LNCAP (cell line): ENCODE results near the gene PHF3.

Experiments used
- TF ChIP-seq, protein P1 (sequence below): fragments of 450-650 bp; IDR thresholded peaks from 2 replicates; pipeline ENCODE4 v1.5.1; 2017; ENCODE audit warnings: mild to moderate bottlenecking

PHF3 gene

DNA sequence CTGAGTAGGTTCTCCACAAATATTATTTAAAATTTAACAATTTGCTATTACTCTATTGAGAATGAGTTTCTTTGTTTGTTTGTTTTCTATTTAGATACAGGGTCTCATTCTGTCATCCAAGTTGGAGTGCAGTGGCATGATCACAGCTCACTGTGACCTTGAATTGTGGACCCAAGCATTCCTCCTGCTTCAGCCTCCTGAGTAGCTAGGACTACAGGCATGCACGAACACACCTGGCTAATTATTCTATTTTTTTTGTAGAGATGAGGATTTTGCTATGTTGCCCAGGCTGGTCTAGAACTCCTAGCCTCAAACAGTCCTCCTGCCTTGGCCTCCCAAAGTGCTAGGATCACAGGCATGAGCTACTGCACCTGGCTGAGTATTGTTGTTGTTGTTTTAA, 122.2 kb downstream of the PHF3 start:
- TF ChIP-seq, protein P1, sequence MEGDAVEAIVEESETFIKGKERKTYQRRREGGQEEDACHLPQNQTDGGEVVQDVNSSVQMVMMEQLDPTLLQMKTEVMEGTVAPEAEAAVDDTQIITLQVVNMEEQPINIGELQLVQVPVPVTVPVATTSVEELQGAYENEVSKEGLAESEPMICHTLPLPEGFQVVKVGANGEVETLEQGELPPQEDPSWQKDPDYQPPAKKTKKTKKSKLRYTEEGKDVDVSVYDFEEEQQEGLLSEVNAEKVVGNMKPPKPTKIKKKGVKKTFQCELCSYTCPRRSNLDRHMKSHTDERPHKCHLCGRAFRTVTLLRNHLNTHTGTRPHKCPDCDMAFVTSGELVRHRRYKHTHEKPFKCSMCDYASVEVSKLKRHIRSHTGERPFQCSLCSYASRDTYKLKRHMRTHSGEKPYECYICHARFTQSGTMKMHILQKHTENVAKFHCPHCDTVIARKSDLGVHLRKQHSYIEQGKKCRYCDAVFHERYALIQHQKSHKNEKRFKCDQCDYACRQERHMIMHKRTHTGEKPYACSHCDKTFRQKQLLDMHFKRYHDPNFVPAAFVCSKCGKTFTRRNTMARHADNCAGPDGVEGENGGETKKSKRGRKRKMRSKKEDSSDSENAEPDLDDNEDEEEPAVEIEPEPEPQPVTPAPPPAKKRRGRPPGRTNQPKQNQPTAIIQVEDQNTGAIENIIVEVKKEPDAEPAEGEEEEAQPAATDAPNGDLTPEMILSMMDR, result no peak

DNA sequence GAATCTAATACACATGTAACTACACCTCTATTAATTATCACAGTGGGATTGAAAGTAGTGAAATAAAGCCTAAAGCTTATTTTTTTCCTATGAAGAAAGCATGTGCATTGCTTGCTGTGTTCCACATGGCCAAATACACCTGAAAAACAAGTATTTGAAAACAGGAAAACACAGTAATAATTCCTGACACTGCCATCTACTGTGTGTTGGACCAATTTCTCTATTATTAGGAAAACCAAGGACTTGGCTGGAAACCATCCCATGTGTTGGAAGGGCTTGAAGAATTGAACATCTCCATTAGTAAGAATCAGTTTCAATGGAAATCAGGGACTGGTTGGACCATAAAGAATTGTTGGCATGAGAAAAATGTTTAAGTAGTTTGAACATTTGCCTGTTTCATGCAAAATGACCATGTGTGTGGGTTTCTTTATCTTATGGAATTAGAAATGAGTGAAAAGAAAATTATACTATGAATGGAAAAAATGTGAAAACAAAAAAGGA, 124.1 kb downstream of the PHF3 start:
- TF ChIP-seq, protein P1, result peak; percentile 18; the same call in 1 of the 2 replicates

DNA sequence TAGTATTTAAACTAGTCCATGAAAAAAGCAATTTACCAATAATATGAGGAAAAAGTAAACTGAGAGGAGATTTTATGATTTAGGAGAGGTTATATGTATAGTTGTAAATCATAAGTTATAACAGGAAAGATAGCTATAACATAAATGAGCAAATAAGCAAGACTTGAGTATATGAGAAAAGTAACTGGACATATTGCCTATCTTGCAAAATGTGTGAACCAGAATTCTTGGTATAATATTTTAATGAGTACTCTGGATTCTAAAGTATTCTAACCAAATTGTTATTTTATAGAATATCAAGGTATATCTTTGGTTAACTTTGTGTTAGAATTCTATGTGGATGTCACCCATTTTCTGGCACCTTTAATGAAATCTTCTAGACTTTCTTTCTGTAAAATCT, 124.6 kb downstream of the PHF3 start:
- TF ChIP-seq, protein P1, result no peak

DNA sequence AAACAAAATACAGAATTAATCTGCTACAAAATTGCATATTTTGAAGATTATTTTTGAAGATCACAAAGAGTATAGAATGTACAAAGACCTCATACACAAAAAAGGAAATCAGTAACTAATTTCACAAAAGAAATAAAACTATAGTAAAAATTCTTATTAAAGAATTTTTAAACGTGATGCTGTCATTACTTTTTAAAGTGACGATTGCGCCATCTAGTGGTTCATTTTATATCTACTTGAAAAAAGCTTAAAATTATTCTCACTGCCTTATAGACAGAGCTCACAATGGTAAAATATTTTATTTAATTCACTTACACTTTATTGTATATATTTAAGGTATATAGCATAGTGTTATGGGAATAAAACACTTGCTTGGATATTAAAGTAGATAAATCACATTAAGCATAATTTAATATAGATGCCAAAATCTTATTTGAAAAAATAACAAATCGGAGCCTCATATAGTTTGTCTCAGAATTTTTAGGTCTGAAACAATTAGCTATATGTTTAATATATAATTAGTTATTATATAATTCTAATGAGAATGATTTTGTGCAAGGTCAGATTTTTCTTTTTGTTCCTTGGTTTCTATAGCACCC, 128.8 kb downstream of the PHF3 start:
- TF ChIP-seq, protein P1, result peak; percentile 45
